ENCODE measurements around the gene RASA1. TPM values are rescaled to one million over a fixed set of nuclear protein-coding genes. Genes with fewer than 3 reads are reported as not detected.

Gene RASA1
- total RNA-seq, 1 donor from 2014 or later, result 22.6 TPM

GRCh38 chr5:87258507-87258906 lies 9.2 kb upstream of the RASA1 start:
- DNase-seq (ENCODE audit: low read depth) (no peak), FAIRE-seq (no peak)
- no peak for TF ChIP-seq CTCF (IDR thresholded peaks at IDR 0.05; ENCODE audit: insufficient read depth, low read length, severe bottlenecking)

GRCh38 chr5:87260604-87261192 lies 7.0 kb upstream of the RASA1 start:
- Histone ChIP-seq H3K36me3 (ENCODE audit: control insufficient read depth, insufficient read depth, low read length) (no peaks in the 10 kb centered on the region), H3K4me3 (ENCODE audit: low read depth, low read length) (no peak overlapping the region), H3K27me3 (ENCODE audit: control insufficient read depth, insufficient read depth, low read length) (no peaks in the 10 kb centered on the region)
- no peak for TF ChIP-seq CTCF (IDR thresholded peaks at IDR 0.05; ENCODE audit: insufficient read depth, low read length, severe bottlenecking)
- no peak for FAIRE-seq
- no peak for DNase-seq (ENCODE audit: low read depth)

More at GRCh38 chr5:87258507-87258906, 9.2 kb upstream of the RASA1 start:
- Histone ChIP-seq H3K36me3 (ENCODE audit: control insufficient read depth, insufficient read depth, low read length) (no peaks in the 10 kb centered on the region), H3K4me3 (ENCODE audit: low read depth, low read length) (no peak overlapping the region), H3K27me3 (ENCODE audit: control insufficient read depth, insufficient read depth, low read length) (no peaks in the 10 kb centered on the region)

- FAIRE-seq (no peak), DNase-seq (ENCODE audit: low read depth) (no peak)
- Histone ChIP-seq H3K4me3 (ENCODE audit: low read depth, low read length) (no peak overlapping the region), H3K36me3 (ENCODE audit: control insufficient read depth, insufficient read depth, low read length) (no peaks in the 10 kb centered on the region), H3K27me3 (ENCODE audit: control insufficient read depth, insufficient read depth, low read length) (no peaks in the 10 kb centered on the region)
- no peak for TF ChIP-seq CTCF (IDR thresholded peaks at IDR 0.05; ENCODE audit: insufficient read depth, low read length, severe bottlenecking)
Measured at GRCh38 chr5:87263498-87263897, 4.2 kb upstream of the RASA1 start.

GRCh38 chr5:87266914-87267573 lies 639 bp upstream of the RASA1 start:
- TF ChIP-seq CTCF (IDR thresholded peaks at IDR 0.05; ENCODE audit: insufficient read depth, low read length, severe bottlenecking), result no peak
- no peak for FAIRE-seq

GRCh38 chr5:87268126-87268969 lies 665 bp downstream of the RASA1 start:
- FAIRE-seq (no peak), DNase-seq (ENCODE audit: low read depth) (peak; percentile 58)
- no peaks in the 10 kb centered on the region for H3K27me3 ChIP-seq (ENCODE audit: control insufficient read depth, insufficient read depth, low read length)
- TF ChIP-seq CTCF (IDR thresholded peaks at IDR 0.05; ENCODE audit: insufficient read depth, low read length, severe bottlenecking), result no peak
- no peaks in the 10 kb centered on the region for H3K36me3 ChIP-seq (ENCODE audit: control insufficient read depth, insufficient read depth, low read length)
- H3K4me3 ChIP-seq (ENCODE audit: low read depth, low read length), result peak overlapping the region; percentile 68

More at GRCh38 chr5:87266914-87267573, 639 bp upstream of the RASA1 start:
- H3K27me3 ChIP-seq (ENCODE audit: control insufficient read depth, insufficient read depth, low read length), result no peaks in the 10 kb centered on the region
- no peak for DNase-seq (ENCODE audit: low read depth)
- peak overlapping the region; percentile 68 for H3K4me3 ChIP-seq (ENCODE audit: low read depth, low read length)
- no peaks in the 10 kb centered on the region for H3K36me3 ChIP-seq (ENCODE audit: control insufficient read depth, insufficient read depth, low read length)

Measured in bronchial epithelial cell (primary cell).